Skin epidermis (tissue), 12 donors: ENCODE results near the gene KLK15.
"Not testable (repeated sequence)": the region's sequence is repeated elsewhere in the genome, so short reads cannot be mapped to it uniquely, and the experiment has no call there.

ENCODE experiments used
- H3K27ac ChIP-seq, 21 experiments: fragments of 200-600 bp; sonication (generic) in 11 of 21; one replicate each; pipeline ENCODE4 v1.5.0; 2020; ENCODE audit warnings: mild to moderate bottlenecking in 3 of 21, inconsistent platforms in 2 of 21, moderate library complexity in 2 of 21
- H3K4me3 ChIP-seq, 7 experiments: fragments of 200-600 bp; sonication (generic) in 2 of 7; one replicate each; pipeline ENCODE4 v1.5.0; 2020; ENCODE audit warnings: inconsistent platforms in 2 of 7, mild to moderate bottlenecking in 2 of 7, moderate library complexity in 1 of 7

The KLK15 gene

DNA sequence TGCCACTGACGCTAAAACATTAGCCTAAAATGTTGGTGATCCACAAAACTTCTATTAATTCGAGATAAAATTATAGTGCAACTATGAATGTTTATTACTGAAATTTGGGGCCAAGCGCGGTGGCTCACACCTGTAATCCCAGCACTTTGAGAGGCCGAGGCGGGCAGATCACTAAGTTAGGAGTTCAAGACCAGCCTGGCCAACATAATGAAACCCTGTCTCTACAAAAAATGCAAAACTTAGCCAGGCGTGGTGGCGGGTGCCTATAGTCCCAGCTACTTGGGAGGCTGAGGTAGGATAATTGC, 49.6 kb downstream of the KLK15 start:
- H3K4me3 ChIP-seq, result not testable (repeated sequence)

GRCh38 chr19:50780753-50781435, 52.5 kb downstream of the KLK15 start:
- H3K27ac ChIP-seq, result peak overlapping the region in 1 of 21 experiments; percentile 9
- no peak overlapping the region for H3K4me3 ChIP-seq

More for the DNA sequence above, 49.6 kb downstream of the KLK15 start:
- not testable (repeated sequence) for H3K27ac ChIP-seq

GRCh38 chr19:50779504-50780457, 53.6 kb downstream of the KLK15 start:
- peak overlapping the region in 1 of 21 experiments; percentile 9 for H3K27ac ChIP-seq
- no peak overlapping the region for H3K4me3 ChIP-seq

DNA sequence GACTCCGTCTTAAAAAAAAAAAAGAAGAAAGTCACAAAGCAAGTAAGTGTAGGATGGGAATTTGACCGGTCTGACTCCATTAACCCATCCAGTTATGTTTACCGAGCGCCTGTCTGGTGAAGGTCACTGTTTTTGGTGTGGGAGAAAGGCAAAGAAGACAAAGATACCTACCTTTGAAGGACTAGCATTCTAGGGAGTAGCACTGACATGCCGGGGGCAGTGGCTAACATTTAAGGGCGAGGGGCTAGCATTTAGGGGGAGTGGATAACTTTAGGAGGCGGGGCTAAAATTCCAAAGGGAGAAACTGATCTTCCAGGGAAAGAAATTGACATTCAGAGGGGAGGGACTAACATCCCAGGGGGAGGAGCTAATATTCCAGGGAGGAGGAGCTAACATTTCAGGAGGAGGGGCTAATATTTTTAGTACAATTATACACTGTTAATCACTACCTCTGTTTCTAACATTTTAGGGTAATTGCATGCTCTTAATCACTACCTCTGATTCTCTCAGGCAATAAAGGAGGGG, 54.4 kb downstream of the KLK15 start:
- Histone ChIP-seq H3K4me3 (no peak overlapping the region), H3K27ac (no peak overlapping the region)

DNA sequence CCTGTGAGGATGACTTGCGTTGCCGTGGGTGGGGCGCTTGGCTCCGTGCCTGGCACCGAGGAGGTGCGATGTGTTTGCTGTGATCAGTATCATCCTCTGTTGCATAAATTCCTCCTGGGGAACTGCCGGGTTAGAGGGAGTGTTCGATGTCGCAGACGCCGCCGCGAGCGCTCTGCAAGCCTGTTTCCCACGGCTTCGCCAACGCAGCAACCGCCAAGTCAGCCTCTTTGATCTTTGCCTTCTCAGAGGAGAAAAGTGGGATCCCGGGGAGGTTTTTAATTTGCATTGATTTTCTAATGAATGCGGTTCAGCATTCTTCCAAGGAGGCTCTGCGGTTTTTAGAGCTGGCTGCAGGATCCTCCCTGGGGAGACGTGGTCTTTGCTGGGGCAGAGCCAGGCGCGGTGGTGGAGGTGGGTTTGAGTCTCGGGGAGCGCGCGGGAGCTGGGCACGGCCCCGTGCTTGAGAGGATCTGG, 55.5 kb downstream of the KLK15 start:
- H3K27ac ChIP-seq, result peak overlapping the region in 1 of 21 experiments; percentile 5
- H3K4me3 ChIP-seq, result no peak overlapping the region

DNA sequence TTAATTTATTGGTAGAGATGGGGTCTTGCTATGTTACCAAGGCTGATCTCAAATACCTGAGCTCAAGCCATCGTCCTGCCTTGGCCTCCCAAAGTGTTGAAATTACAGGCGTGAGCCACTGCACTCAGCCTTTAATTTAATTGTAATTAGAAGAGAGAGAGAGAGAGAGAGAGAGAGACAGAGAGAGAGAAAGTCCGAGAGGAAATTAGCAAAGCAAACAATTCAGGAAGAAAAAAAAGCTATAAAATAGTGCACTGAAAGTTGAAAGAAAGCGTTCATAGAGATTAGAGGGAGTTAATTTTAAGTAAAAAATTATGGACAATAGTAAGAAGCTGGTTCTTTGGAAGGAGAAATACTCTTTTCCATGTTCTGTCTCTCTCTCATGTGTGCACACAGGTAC, 56.1 kb downstream of the KLK15 start:
- H3K27ac ChIP-seq, result no peak overlapping the region
- H3K4me3 ChIP-seq, result no peak overlapping the region

DNA sequence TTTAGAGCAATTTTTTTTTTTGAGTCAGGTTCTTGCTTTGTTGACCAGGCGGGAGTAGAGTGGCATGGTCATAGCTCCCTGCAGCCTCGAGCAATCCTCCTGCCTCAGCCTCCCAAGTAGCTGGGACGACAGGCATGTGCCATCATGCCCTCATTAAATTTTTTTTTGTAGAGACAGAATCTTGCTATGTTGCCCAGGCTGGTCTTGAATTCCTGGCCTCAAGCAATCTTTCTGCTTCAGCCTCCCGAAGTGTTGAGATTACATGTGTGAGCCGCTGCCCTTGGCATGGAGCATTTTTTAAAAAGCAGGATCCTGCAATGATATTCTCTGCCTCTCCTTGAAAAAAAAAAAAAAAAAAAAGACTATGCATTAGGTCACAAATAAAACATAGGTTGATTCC, 57.2 kb downstream of the KLK15 start:
- no peak overlapping the region for H3K27ac ChIP-seq

More for the DNA sequence above, 57.2 kb downstream of the KLK15 start:
- no peak overlapping the region for H3K4me3 ChIP-seq
